K562 (cell line): ENCODE data around the gene SLC15A1. TPM values are rescaled to one million over a fixed set of nuclear protein-coding genes. Genes with fewer than 3 reads are reported as not detected.
A peak's percentile ranks its signal among the peaks of the same experiment; 100 is the strongest.

Experiments
- C11orf30 ChIP-seq: fragments of 450-650 bp; IDR thresholded peaks from 2 replicates; pipeline ENCODE4 v1.6.1; 2016; ENCODE audit warnings: low read depth, mild to moderate bottlenecking
- CXXC5 ChIP-seq: fragments of 250-450 bp; sonication (Bioruptor Pico); IDR thresholded peaks from 2 replicates; pipeline ENCODE4 v1.8.0; 2022; ENCODE audit warnings: inconsistent platforms, mild to moderate bottlenecking, moderate library complexity
- EP300 ChIP-seq: IDR thresholded peaks from 2 replicates; pipeline ENCODE4 v1.6.1; 2012; ENCODE audit warnings: low read length, improper control_type of control experiment
- GATA2 ChIP-seq: sonication (generic); formaldehyde crosslinking; IDR thresholded peaks from 2 replicates; pipeline ENCODE4 v1.4.0; 2020; ENCODE audit warnings: mild to moderate bottlenecking, missing genetic modification reagents
- MAX ChIP-seq: sonication (generic); formaldehyde crosslinking; IDR thresholded peaks from 2 replicates; pipeline ENCODE4 v1.9.0; 2022; ENCODE audit warnings: mild to moderate bottlenecking, missing genetic modification reagents
- MCM7 ChIP-seq, 2 experiments: fragments of 450-650 bp; IDR thresholded peaks; 2 replicates each; pipeline ENCODE4 v1.6.1; 2016 to 2018
- MGA ChIP-seq: fragments of 450-650 bp; IDR thresholded peaks from 2 replicates; pipeline ENCODE4 v1.6.1; 2016; ENCODE audit warnings: mild to moderate bottlenecking, moderate library complexity
- MIER1 ChIP-seq: fragments of 450-650 bp; IDR thresholded peaks from 2 replicates; pipeline ENCODE4 v1.6.1; 2016; ENCODE audit warnings: antibody characterized with exemption, mild to moderate bottlenecking, low read depth
- SMAD2 ChIP-seq: fragments of 150-350 bp; IDR thresholded peaks from 2 replicates; pipeline ENCODE4 v1.6.1; 2014; ENCODE audit warnings: low read depth, mild to moderate bottlenecking, low read length
- polyA plus RNA-seq, 8 experiments: library from polyadenylated mRNA; depleted of rRNA in 4 of 8; stranded (reverse) in 5 of 8; unstranded in 3 of 8; fragments of >200 nt; fragmentation: Nextera tagmentation in 2 of 8; fragmentation: Illumina TruSeq in 1 of 8; extraction: Ambion mirVana in 2 of 8; extraction: Trizol in 1 of 8; gene quantifications; 2 replicates each; pipeline versions ENCODE4 v1.2.1 to v1.2.3, GENCODE V29; 2011 to 2014; ENCODE audit warnings: inconsistent platforms in 1 of 8, missing spikeins in 1 of 8
- total RNA-seq, 7 experiments: library from RNA; depleted of rRNA in 6 of 7; stranded (reverse); fragments of >200 nt in 6 of 7; fragmentation: Illumina TruSeq in 2 of 7; extraction: Trizol in 2 of 7; gene quantifications; 2 replicates each; pipeline versions ENCODE4 v1.2.1 to v1.2.3, GENCODE V29; 2011 to 2021; ENCODE audit warnings: low replicate concordance in 1 of 7

Gene SLC15A1
- total and polyA plus RNA-seq, 9 of the 15 experiments (the other 6 are each of a cell fraction or from before 2014, with no cell fraction given) = not detected

- peak; percentile 86 for TF ChIP-seq MGA
- TF ChIP-seq MCM7 (IDR thresholded peaks at IDR 0.05) = no peak
- peak; percentile 66 for TF ChIP-seq CXXC5 (CRISPR knock-in tag)
- TF ChIP-seq MAX (CRISPR knock-in tag) = peak; percentile 97
- TF ChIP-seq GATA2 (CRISPR knock-in tag) = peak; percentile 61
- TF ChIP-seq C11orf30 = no peak
- peak; percentile 85 for TF ChIP-seq MIER1
- TF ChIP-seq SMAD2 = no peak
- peak; percentile 31; the same call in 1 of the 2 replicates for TF ChIP-seq EP300
Observed at GRCh38 chr13:98796798-98797197, 44.3 kb upstream of the SLC15A1 start (continued).
